GM21737 (cell line): Measurements from ENCODE around the gene GTF3C6.
"Not testable (repeated sequence)": the region's sequence is repeated elsewhere in the genome, so short reads cannot be mapped to it uniquely, and the experiment has no call there.

Experiments used
- ATAC-seq: cut with Tn5 transposase; IDR thresholded peaks from one replicate; pipeline ENCODE4 v1.9.1; 2021; ENCODE audit warnings: mild to moderate bottlenecking, moderate library complexity; ENCODE audit not compliant: unreplicated experiment

GTF3C6 gene

GRCh38 chr6:110976575-110976974 lies 18.1 kb downstream of the GTF3C6 start:
- ATAC-seq, result no peak

- no peak for ATAC-seq
These were observed 21.1 kb downstream of the GTF3C6 start for GRCh38 chr6:110979565-110980101.

DNA sequence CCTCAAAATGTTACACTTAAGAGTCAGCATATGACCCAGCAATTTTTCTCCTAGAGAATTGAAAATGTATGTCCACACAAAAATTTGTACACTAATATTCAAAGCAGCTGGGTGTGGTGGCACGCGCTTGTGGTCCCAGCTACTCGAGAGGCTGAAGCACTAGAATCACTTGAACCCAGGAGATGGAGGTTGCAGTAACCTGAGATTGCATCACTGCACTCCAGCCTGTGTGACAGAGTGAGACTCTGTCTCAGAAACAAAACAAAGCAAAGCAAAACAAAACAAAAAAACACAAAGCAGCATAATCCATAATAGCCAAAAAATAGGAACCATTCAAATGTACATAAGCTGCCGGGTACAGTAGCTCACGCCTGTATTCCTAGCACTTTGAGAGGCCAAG lies 21.7 kb downstream of the GTF3C6 start:
- no peak for ATAC-seq

DNA sequence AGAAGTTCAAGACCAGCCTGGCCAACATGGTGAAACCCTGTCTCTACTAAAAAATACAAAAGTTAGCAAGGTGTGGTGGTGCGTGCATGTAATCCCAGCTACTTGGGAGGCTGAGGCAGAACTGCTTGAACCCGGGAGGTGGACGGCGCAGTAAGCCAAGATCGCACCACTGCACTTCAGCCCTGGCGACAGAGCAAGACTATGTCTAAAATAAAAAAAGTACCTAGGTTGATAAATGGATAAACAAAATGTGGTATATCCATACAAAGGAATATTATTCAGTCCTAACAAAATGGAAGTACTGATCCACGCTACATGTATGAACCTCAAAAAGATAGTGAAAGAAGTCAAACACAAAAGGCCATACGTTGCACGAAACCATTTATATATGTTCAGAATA lies 22.1 kb downstream of the GTF3C6 start:
- no peak for ATAC-seq

- ATAC-seq, result no peak
These were observed 22.7 kb downstream of the GTF3C6 start for GRCh38 chr6:110981202-110981600.

DNA sequence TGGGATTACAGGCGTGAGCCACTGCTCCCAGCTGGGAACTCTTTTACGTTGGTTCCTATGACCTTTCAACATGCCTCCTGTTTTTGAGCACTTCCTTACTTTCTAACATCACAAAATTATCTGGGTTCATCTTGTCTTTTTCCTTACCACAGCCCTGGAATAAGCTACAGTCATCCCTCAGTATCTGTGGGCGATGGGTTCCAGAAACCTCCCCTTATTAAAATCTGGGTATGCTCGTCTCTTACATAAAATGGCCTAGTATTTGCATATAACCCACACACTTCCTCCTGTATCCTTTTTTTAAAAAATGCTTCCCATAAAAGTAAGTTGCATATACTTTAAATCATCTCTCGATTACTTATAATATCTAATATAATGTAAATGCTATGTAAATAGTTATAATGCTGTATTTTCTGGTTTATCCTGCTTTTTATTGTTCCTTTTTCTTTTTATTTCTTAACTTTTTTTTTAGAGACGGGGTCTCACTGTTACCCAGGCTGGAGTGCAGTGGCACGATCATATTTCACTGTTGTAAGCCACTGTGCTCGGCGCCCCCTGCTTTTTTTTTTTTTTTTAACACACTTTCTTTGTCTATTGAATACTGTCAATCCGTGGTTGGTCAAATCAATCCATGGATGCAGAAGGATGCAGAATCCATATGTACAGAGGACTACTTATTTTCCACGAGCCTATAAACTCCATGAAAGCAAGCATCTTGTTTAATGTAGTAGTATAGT lies 32.5 kb downstream of the GTF3C6 start:
- ATAC-seq, result no peak

GRCh38 chr6:110996691-110997090 lies 38.2 kb downstream of the GTF3C6 start:
- ATAC-seq, result no peak

- no peak for ATAC-seq
These were observed 41.2 kb downstream of the GTF3C6 start for GRCh38 chr6:110999634-111000270.

DNA sequence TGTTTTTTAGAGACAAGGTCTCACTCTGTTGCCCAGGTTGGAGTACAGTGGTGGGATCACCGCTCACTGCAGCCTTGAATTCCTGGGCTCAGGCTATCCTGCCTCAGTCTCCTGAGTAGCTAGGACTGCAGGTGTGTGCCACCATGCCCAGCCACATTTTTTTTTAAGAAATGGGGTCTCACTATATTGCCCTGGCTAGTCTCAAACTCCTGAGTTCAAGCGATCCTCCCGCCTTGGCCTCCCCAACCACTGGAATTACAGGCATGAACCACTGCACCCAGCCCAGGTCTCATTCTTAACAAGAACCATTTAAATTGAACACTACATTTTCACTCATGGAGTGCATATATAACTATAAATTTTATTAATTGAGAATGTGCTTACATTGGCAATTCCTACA lies 43.8 kb downstream of the GTF3C6 start:
- ATAC-seq, result no peak

DNA sequence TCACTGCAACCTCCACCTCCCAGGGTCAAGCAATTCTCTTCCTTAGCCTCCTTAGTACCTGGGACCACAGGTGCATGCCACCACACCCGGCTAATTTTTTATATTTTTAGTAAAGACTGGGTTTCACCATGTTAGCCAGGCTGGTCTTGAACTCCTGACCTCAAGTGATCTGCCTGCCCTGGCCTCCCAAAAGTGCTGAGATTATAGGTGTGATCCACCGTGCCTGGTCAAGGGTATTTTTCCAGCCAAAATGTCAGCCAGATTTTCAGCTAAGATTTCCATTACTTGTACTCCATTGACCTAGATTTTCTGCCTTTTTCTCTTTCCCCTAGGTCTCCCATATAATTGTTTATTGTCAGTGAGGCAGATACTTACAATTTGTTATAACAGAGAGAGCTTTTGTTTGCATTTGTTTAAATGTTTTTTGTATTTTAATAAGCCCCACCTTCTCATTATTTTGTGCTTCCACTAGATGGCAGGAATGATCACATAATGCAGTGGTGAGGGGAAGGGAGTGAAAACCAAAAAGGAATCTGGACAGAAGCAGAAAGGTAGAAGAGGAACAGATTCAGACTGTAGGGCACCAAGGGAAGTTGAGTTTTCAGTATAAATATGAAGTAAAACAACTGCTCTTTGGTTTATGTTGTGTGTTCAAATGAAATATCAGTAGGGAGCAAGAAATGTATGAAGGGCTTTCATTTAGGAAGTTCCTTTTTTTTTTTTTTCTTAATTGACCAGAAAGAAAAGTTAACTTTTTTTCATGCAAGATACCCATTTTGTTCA lies 53.0 kb downstream of the GTF3C6 start:
- no peak for ATAC-seq

DNA sequence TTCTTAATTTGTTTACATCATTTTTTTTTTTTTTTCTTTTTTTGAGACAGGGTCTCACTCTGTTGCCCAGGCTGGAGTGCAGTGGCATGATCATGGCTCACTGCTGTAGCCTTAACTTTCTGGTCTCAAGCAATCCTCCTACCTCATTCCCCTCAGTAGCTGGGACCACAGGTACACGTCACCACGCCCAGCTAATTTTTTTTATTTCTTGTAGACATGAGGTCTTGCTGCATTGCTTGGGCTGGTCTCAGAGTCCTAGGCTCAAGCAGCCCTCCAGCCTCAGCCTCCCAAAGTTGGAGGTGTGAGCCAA lies 53.6 kb downstream of the GTF3C6 start:
- ATAC-seq, result no peak

DNA sequence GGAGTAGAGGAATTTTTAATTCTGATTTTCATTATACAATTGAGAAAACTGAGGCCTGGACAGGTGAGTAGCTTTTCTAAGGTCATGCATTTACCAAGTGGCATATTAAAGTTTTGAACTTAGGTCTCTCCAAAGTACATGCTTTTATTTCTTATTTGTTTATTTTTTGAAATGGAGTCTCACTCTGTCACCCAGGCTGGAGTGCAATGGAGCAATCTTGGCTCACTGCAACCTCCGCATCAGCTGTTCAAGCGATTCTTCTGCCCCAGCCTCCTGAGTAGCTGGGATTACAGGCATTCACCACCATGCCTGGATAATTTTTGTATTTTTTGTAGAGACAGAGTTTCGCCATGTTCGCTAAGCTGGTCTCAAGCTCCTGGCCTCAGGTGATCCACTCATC lies 54.0 kb downstream of the GTF3C6 start:
- ATAC-seq, result not testable (repeated sequence)

GRCh38 chr6:111013144-111013915 lies 54.8 kb downstream of the GTF3C6 start:
- no peak for ATAC-seq

- no peak for ATAC-seq
These were observed 57.1 kb downstream of the GTF3C6 start for GRCh38 chr6:111015389-111016124.

- ATAC-seq, result not testable (repeated sequence)
These were observed 58.7 kb downstream of the GTF3C6 start for GRCh38 chr6:111017241-111017640.
